ENCODE results near the gene POMT1.

POMT1 gene

DNA sequence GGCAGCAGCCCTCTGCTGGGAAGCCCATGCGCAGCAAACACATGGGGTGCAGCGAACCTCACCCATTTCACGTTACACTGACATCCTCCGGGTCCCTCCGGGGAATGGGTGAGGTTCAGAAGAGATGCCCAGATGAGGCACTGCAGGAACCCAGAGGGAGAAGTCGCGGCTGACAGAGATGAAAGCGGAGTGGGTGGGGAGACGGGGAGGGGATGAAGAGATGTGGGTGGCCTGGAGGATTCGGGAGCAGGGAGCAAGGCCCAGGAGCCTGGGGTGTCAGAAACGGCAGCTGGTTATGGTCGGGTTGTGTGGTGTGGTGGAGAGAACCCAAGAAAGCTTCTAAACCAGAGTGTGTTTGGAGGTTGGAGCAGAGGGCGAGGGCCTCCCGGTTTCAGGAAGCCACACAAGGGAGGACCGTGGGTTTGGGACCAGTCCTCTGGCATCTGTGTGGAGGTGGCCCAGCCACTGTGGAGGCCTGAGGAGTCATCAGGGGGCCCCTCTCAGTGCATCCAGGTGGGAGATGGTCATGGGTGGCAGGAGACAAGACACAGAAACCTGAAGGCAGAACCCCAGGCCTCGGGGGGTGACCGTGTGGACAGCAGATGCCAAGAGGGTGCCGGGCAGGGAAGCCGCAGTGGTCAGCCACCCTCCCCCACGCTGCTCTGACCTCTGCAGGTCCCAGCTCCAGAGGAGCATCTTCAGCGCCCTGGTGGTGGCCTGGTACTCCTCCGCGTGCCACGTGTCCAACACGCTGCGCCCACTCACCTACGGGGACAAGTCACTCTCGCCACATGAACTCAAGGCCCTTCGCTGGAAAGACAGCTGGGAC lies 19.8 kb downstream of the POMT1 start:
- H3K36me3 ChIP-seq (ENCODE audit: control insufficient read depth, low read length): peaks cover 73% of the 10 kb centered on the region

DNA sequence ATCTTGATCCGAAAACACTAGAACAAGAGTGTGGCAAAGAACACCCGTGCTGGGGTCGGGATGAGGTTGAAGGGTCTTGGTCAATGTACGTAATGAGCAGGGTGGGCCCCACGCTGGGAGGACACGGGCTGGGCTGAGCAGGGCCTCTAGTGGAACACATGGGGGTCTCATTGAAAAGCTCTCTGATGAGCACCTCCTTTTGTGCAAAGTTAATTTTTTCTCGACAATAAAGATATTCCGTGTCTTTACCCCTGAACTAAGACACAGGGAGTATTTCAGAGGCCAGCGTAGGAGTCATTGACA lies 20.3 kb downstream of the POMT1 start:
- H3K4me3 ChIP-seq (ENCODE audit: low read length): no peak overlapping the region
- no peaks in the 10 kb centered on the region for H3K9me2 ChIP-seq (replicated peaks; ENCODE audit: control insufficient read depth, low read length)
- H3F3A ChIP-seq (ENCODE audit: control insufficient read depth, insufficient read depth): no peaks in the 10 kb centered on the region
- H4K20me1 ChIP-seq (ENCODE audit: control insufficient read depth, insufficient read depth, low read depth, low read length): no peaks in the 10 kb centered on the region
- H3K79me2 ChIP-seq (ENCODE audit: control insufficient read depth, low read length): no peaks in the 10 kb centered on the region
- no peak overlapping the region for H3K27ac ChIP-seq (ENCODE audit: low read depth, low read length)
- no peak for TF ChIP-seq EZH2phosphoT487 (IDR thresholded peaks at IDR 0.05; ENCODE audit: borderline replicate concordance, low read length)
- TF ChIP-seq, protein P1, sequence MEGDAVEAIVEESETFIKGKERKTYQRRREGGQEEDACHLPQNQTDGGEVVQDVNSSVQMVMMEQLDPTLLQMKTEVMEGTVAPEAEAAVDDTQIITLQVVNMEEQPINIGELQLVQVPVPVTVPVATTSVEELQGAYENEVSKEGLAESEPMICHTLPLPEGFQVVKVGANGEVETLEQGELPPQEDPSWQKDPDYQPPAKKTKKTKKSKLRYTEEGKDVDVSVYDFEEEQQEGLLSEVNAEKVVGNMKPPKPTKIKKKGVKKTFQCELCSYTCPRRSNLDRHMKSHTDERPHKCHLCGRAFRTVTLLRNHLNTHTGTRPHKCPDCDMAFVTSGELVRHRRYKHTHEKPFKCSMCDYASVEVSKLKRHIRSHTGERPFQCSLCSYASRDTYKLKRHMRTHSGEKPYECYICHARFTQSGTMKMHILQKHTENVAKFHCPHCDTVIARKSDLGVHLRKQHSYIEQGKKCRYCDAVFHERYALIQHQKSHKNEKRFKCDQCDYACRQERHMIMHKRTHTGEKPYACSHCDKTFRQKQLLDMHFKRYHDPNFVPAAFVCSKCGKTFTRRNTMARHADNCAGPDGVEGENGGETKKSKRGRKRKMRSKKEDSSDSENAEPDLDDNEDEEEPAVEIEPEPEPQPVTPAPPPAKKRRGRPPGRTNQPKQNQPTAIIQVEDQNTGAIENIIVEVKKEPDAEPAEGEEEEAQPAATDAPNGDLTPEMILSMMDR (IDR thresholded peaks at IDR 0.05; ENCODE audit: low read depth, low read length, poor library complexity, severe bottlenecking): no peak
- H3K4me1 ChIP-seq (ENCODE audit: control insufficient read depth, low read length): no peaks in the 10 kb centered on the region
- no peaks in the 10 kb centered on the region for H3K9me3 ChIP-seq (ENCODE audit: control insufficient read depth, insufficient read depth, low read length)
- H3K36me3 ChIP-seq (ENCODE audit: control insufficient read depth, low read length): peaks cover 77% of the 10 kb centered on the region
- H3K4me2 ChIP-seq (ENCODE audit: low read length): no peak overlapping the region
- no peaks in the 10 kb centered on the region for H3K27me3 ChIP-seq (ENCODE audit: control insufficient read depth, low read length)

More for the DNA sequence above, 19.8 kb downstream of the POMT1 start:
- Histone ChIP-seq H3K4me1 (ENCODE audit: control insufficient read depth, low read length) (no peaks in the 10 kb centered on the region), H3K4me3 (ENCODE audit: low read length) (no peak overlapping the region), H3K27ac (ENCODE audit: low read depth, low read length) (no peak overlapping the region), H4K20me1 (ENCODE audit: control insufficient read depth, insufficient read depth, low read depth, low read length) (no peaks in the 10 kb centered on the region), H3K4me2 (ENCODE audit: low read length) (no peak overlapping the region), H3K9me2 (replicated peaks; ENCODE audit: control insufficient read depth, low read length) (no peaks in the 10 kb centered on the region), H3F3A (ENCODE audit: control insufficient read depth, insufficient read depth) (no peaks in the 10 kb centered on the region), H3K9me3 (ENCODE audit: control insufficient read depth, insufficient read depth, low read length) (no peaks in the 10 kb centered on the region), H3K27me3 (ENCODE audit: control insufficient read depth, low read length) (no peaks in the 10 kb centered on the region), H3K79me2 (ENCODE audit: control insufficient read depth, low read length) (no peaks in the 10 kb centered on the region)
- no peak for TF ChIP-seq EZH2phosphoT487 (IDR thresholded peaks at IDR 0.05; ENCODE audit: borderline replicate concordance, low read length)
- TF ChIP-seq, protein P1 (IDR thresholded peaks at IDR 0.05; ENCODE audit: low read depth, low read length, poor library complexity, severe bottlenecking): no peak

DNA sequence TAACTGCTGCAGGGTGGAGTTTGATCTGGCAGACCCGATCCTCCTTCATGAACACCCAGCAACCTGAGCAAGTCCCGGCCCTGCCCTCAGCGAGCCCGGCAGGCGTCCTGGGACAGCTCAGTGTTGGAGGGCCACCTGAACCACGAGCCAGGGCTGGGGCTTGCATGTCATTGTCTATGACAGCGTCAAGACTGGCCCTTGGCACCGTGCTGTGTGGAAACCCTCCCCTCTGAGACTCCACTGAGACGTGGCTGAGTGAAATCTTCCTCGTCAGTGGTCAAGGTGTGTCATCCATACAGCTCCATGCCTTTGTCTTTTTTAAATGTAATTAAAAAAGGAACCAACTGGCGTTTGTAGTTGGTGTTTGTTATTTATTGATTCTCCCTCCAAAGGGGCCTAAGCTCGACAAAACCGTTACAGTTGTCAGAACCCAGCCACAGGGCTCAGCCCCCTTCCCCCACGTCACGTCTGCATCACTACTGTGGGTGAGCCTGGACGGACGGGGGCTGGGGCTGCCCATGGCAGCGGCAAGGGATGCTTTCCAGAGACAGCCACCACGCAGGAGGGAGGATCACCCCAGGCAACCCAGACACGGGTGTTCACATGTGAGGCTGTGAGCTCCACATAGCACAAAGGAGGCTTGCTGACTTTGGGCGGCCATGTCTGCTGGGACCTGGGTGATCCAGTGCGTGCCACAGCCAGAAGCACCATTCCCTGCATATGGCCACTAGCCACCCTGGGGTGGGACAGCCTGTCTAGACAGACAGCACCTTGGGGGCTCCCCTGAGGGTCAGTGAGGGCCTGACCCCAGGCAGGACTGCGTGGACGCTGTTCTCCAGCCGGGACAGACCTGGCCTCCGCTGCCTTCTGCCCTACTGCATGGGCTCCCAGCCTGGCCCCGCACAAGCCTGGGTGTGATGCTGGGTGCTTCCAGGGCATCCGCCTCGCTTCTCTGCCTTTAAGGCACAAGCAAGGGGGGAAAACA lies 21.0 kb downstream of the POMT1 start:
- Histone ChIP-seq H4K20me1 (ENCODE audit: control insufficient read depth, insufficient read depth, low read depth, low read length) (no peaks in the 10 kb centered on the region), H3K79me2 (ENCODE audit: control insufficient read depth, low read length) (no peaks in the 10 kb centered on the region), H3K4me2 (ENCODE audit: low read length) (no peak overlapping the region), H3K4me1 (ENCODE audit: control insufficient read depth, low read length) (no peaks in the 10 kb centered on the region), H3F3A (ENCODE audit: control insufficient read depth, insufficient read depth) (no peaks in the 10 kb centered on the region), H3K9me2 (replicated peaks; ENCODE audit: control insufficient read depth, low read length) (no peaks in the 10 kb centered on the region), H3K27ac (ENCODE audit: low read depth, low read length) (no peak overlapping the region), H3K27me3 (ENCODE audit: control insufficient read depth, low read length) (no peaks in the 10 kb centered on the region), H3K4me3 (ENCODE audit: low read length) (no peak overlapping the region), H3K36me3 (ENCODE audit: control insufficient read depth, low read length) (peaks cover 84% of the 10 kb centered on the region), H3K9me3 (ENCODE audit: control insufficient read depth, insufficient read depth, low read length) (no peaks in the 10 kb centered on the region)
- TF ChIP-seq, protein P1 (IDR thresholded peaks at IDR 0.05; ENCODE audit: low read depth, low read length, poor library complexity, severe bottlenecking): no peak
- no peak for TF ChIP-seq EZH2phosphoT487 (IDR thresholded peaks at IDR 0.05; ENCODE audit: borderline replicate concordance, low read length)

All from DOHH2 (cell line).